Occipital lobe (tissue), 2 donors: Measurements from ENCODE around the gene MYF6. TPM values are rescaled to one million over a fixed set of nuclear protein-coding genes. Genes with fewer than 3 reads are reported as not detected.

Experiments used
- DNase-seq: peaks from one replicate; lab custom pipeline; 2025; lab: John Stamatoyannopoulos, UW
- total RNA-seq: library from RNA; depleted of rRNA; stranded (reverse); fragments of >200 nt; gene quantifications from one replicate; pipeline ENCODE4 v1.2.3, GENCODE V29; 2014

The MYF6 gene
- total RNA-seq, 1 donor from 2014 or later: 0.47 TPM

DNA sequence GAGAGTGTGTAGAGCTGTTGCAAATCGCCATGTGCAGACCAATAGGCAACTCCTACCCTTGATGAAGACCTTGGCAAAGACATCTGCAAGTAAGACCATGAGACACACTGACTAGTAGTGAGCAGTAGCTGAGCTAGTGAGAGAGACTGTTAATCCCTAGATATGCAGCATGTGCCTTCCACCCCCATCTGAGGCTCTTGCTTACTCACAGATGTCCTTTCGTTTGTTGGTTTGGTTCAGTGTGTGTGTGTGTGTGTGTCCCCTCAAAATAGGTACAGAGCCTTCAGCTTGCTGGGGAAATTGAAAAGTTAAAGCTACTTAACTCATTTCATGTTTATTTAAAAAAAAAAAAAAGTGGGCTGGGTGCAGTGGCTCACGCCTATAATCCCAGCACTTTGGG, 46.8 kb downstream of the MYF6 start:
- no peak for DNase-seq

DNA sequence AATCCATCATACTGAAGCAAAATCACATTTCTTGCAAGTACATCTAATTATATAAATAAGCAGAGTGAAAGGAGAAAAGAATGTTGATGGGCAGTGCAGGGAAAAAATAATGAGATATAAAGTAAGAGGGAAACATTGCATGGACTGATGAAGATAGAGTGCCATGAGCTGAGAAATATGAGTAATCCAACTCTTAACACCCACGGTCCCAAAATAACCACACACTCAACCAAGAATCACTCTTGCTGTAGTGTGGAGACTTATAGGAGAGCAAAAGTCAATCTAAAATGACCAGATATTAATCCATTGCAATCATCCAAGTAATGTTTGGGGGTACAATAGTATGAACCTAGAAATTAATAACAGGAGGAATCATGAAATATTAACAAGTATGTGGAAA, 49.4 kb downstream of the MYF6 start:
- DNase-seq: no peak

Other genes with a start within 250 kb of the MYF6 start
- gene MYF5, start 9.3 kb downstream of the MYF6 start, total RNA-seq: not detected
- 37.7 TPM for gene LIN7A, start 230.3 kb downstream of the MYF6 start, total RNA-seq